GM19099 (cell line): ENCODE measurements around the gene WWTR1.

Source experiments
- POLR2A ChIP-seq: IDR thresholded peaks from 3 replicates; pipeline ENCODE4 v1.6.1; 2011; ENCODE audit warnings: low read depth; ENCODE audit not compliant: insufficient read length; ENCODE audit errors: extremely low read depth

The WWTR1 gene

GRCh38 chr3:149575213-149575960, 82.4 kb downstream of the WWTR1 start:
- TF ChIP-seq POLR2A, result no peak

DNA sequence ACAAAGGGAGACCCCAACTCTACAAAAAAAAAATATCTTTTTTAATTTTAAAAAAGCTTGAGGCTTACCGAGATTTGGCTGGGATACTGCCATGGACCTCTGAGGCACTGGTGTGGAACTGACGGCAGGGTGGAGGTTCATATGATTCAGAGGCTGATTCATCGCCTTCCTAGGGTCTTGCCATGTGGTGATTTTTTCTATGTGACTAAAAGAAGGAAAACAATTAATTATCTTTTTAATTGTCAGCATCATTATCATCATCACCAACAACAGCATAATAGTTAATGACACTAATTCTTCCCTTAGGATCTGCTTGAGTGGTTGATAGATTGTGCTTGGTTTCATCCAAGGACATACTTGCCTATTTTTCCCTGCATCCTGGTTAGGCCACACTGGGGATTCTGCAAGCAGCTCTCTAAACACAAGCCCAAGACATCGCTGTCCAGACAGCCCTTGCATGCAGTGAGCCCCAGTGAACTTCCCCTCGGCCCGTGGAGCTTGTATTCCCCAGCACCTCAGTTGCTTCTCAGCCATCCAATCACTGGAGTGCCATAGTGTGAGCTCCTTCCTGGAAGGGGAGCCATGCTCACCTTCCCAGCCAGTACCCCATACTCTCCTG, 84.9 kb downstream of the WWTR1 start:
- TF ChIP-seq POLR2A, result no peak

- TF ChIP-seq POLR2A, result no peak
These were observed 86.4 kb downstream of the WWTR1 start for GRCh38 chr3:149571381-149571780.

GRCh38 chr3:149570016-149570415, 87.8 kb downstream of the WWTR1 start:
- TF ChIP-seq POLR2A, result no peak

- no peak for TF ChIP-seq POLR2A
These were observed 90.4 kb downstream of the WWTR1 start for GRCh38 chr3:149567381-149567780.

- no peak for TF ChIP-seq POLR2A
These were observed 91.4 kb downstream of the WWTR1 start for GRCh38 chr3:149566292-149566975.

DNA sequence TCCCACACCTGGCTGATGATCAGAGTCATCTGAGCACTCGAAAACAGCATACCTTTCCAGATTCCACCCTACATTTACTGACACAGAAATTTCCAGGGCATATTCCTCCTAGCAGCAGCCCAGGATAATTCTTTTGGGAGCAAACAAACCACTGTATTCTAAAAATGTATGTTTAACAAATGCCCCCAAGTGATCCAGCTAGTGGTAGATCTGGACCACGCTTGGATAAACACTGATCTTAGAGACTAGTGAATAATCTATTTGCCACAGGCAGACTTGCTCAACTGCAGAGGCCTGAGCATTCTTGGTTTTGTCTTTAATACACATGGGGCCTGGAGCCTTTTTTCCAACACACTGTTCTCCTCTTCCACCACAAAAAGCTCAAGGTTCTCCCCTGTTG, 93.7 kb downstream of the WWTR1 start:
- no peak for TF ChIP-seq POLR2A

DNA sequence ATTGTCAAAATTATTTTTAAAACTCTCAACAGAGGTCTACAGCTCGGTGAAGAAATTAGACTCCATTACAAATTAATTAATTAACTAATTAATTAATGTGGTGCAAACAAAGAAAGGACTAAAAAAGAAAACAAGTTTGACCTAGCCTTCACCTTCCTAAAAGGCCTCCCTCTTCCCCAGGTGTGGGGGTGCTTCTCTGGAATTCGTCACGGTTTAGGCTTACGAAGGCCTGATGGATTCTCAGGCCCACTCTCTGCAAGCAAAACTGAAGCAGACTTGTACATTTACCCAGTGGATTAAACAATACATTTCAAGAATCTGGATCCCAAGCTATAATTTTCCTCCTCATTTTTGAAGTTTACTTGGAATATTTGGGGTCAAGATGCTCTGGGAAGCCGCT, 94.7 kb downstream of the WWTR1 start:
- no peak for TF ChIP-seq POLR2A

DNA sequence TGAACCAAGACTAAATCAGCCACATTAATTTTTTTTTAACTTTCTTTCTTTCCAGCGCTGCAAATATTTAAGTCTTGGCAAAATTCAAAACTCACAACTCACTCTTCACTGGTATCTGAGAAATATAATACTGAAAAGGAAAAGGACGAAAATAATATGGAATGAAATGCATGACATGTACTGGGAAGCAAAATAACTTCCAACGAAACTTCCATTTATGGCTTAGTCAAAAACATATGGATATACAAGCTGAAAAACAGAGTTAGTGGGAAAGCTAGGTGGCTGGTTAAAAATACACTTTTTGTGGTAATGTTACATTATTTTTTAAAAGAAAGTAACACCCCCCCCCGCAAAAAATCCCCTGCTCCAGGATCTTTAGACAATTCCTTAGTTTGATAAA, 97.2 kb downstream of the WWTR1 start:
- no peak for TF ChIP-seq POLR2A

DNA sequence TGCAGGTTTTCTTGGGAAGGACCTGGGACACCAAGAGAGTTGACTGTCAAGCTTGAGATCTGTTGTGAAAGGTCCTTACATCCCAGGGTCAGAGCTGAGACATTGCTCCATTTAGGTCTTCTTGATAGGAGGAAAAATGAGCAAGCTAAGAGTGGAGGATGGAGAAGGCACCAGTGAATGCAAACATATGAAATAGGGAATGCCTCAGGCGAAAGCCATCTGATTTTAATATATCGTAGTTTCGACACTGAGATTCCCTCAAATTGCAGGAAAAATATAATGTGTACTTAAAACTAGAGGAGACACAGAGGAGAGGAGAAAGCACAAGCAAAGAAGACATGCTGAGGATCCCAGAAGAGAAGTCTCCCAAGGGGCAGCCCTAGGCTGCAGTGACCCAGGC, 97.8 kb downstream of the WWTR1 start:
- no peak for TF ChIP-seq POLR2A

- TF ChIP-seq POLR2A, result no peak
These were observed 98.3 kb downstream of the WWTR1 start for GRCh38 chr3:149559525-149559924.

- no peak for TF ChIP-seq POLR2A
These were observed 101.9 kb downstream of the WWTR1 start for GRCh38 chr3:149555927-149556326.

GRCh38 chr3:149554826-149555225, 103.0 kb downstream of the WWTR1 start:
- no peak for TF ChIP-seq POLR2A

GRCh38 chr3:149553781-149554451, 103.9 kb downstream of the WWTR1 start:
- TF ChIP-seq POLR2A, result no peak

- no peak for TF ChIP-seq POLR2A
These were observed 105.1 kb downstream of the WWTR1 start for GRCh38 chr3:149552700-149553099.
